ENCODE data around the gene NBAS.
A peak's percentile ranks its signal among the peaks of the same experiment; 100 is the strongest.

NBAS gene

GRCh38 chr2:15206419-15206818, 354.7 kb downstream of the NBAS start:
- DNase-seq (ENCODE audit: low read depth): no peak

- peak; percentile 6 for DNase-seq (ENCODE audit: low read depth)
These were observed 355.6 kb downstream of the NBAS start for GRCh38 chr2:15205562-15205961.

- no peak for DNase-seq (ENCODE audit: low read depth)
These were observed 360.1 kb downstream of the NBAS start for GRCh38 chr2:15201009-15201408.

DNA sequence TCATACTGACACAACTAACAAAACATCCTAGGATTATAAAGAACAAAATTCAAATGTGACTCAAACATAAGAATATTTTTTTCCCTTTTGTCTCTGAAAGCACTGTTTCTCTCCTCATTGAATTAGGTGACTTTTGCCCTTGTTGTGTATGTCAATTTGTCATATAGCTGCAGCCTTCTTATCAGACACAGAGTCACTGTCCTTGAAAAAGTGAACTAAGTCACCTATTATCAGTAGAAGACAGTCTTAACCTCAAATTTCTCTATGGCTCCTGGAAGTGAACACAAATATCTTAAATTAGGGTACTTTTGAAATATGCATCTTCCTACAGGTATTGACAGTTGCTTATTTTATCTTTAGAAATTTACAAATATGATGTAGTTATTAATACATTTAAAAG, 360.6 kb downstream of the NBAS start:
- DNase-seq (ENCODE audit: low read depth): no peak

GRCh38 chr2:15198051-15198450, 363.1 kb downstream of the NBAS start:
- DNase-seq (ENCODE audit: low read depth): no peak

DNA sequence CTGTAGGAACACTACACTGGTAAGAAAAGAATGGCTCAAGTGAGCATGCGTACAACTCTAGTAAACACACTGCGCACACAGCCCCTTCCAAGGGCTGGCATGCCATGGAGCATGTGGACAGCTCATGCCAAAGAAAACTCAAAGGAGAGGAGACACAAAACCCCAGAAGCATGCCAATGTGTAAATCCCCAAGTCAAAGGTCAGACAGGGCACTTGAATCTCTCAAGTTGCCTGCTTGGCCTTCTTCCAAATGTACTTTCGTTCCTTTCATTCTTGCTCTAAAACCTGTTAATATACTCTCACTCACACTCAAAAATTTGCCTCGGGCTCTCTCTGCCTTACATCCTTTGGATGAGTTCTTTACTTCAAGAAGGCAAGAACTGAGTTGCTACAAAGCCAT, 365.3 kb downstream of the NBAS start:
- DNase-seq (ENCODE audit: low read depth): no peak

- no peak for DNase-seq (ENCODE audit: low read depth)
These were observed 369.3 kb downstream of the NBAS start for GRCh38 chr2:15191789-15192188.

DNA sequence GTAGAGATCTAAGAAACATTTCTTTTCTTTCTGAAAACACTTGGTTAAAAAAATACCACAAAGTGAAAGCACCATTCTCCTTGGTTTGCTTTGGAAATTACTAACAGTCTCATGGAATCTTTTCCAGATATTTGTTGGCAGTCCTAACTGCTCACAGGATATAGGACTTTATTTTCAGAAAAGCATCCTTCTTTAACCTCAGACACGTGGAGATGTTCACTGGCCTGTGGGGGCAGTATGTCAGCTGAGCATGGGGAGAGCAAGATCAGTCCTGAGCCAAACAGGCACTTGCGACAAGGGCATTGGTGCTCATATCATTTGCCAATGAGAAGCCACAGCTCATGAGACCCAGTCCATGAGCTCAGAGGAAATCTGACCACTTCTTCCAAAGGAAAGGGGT, 371.9 kb downstream of the NBAS start:
- no peak for DNase-seq (ENCODE audit: low read depth)

DNA sequence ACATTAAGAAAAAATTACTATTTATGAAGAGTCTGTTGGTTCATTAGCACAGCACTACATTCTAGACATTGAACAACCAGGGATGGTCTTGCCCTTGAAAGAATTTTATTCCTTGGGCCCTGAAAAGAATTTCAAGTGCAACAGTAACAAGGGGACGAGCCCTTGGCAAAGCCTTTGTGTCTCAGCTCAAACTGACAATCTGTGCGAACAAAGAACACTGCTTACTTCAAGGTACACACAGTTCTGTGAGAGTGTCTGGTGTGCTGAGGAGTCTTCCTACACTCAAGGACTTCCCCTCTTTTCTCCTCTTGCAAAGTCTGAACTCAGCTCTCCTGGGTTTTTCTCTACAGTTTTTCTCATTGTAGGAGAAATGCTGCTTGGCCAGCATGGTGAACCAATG, 373.4 kb downstream of the NBAS start:
- DNase-seq (ENCODE audit: low read depth): no peak

DNA sequence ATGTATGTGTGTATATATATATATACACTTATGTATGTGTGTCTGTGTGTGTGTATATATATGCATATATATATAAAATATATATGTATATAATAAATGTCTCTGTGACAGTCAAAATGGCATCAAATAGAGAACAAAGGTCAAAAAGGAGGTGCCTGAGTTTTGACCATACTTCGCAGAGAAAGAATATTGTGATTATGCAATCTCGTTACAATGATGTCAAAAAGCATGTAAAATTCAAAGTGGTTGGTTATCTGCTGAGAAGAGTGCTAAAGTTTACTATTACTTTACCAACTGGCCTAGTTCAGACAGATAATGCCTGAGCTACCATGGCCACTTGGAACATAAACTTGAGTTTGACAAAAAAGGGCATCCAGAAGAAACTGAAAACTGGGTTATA, 375.0 kb downstream of the NBAS start:
- DNase-seq (ENCODE audit: low read depth): no peak

GRCh38 chr2:15184491-15184890, 376.6 kb downstream of the NBAS start:
- no peak for DNase-seq (ENCODE audit: low read depth)

- no peak for DNase-seq (ENCODE audit: low read depth)
These were observed 378.9 kb downstream of the NBAS start for GRCh38 chr2:15182275-15182674.

DNA sequence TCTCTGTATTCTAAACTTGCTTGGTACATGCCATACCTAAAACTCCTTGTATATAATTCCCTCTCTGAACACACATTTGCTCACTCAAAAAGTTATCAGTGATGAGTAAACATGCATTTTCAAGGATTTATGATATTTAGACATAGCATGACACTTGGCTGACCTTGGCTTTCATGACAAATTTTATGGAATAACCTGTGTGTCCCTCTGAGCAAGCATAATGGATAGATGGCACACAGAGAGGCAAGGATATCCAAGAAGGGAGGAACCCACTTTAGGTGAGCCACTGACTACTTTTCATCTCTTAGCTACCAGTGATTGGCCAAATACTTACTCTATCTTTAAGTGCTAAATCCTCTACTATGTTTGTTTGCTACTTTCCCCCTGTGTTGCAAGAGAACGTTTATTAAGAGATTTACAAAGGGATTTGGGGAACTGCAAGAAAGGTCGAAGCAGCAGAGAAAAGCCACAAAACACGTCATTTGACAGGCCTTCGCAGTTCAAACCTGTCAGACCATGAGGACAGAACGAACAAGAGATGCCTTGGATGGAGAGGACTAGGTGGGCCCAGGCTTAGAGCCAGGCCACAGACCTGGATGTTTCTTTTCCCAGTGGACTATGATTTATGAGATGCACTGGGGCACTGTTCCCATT, 379.9 kb downstream of the NBAS start:
- no peak for DNase-seq (ENCODE audit: low read depth)

DNA sequence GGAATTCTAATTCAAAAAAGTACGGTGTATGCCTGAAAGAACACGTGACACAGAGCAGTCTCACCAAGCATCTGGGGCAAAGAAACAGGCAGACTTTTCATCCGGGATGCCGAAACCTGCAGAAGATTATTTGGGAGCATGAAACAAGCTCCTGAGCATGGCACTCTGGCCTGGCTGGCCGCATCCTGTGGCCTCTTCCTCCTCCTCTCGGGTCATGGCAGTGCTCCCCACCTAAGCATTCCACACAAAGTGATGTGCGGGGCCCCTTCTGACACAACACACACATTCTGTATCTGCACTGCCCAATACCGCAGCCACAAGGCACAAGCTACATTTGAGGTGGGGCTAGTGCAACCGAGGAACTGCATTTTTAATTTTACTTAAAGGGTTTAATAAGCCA, 380.8 kb downstream of the NBAS start:
- DNase-seq (ENCODE audit: low read depth): no peak

DNA sequence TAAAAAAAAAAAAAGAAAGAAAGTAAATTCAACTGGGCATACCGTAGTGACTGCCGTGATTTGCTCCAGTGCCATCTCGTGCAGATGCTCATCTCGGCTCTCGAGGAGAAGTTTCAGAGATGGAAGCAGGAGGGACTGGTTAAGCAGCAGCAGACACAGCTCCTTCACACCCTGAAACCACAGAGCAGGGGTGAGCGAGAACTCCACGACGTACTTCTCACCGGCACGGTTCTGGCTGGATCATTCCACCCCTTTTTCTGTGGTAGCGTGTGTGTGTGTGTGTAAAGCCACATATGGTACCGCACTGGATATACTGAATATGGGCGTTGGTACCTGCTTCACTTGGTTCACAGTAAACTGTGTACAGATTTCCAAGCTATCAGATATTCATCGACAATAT, 382.2 kb downstream of the NBAS start:
- DNase-seq (ENCODE audit: low read depth): no peak

DNA sequence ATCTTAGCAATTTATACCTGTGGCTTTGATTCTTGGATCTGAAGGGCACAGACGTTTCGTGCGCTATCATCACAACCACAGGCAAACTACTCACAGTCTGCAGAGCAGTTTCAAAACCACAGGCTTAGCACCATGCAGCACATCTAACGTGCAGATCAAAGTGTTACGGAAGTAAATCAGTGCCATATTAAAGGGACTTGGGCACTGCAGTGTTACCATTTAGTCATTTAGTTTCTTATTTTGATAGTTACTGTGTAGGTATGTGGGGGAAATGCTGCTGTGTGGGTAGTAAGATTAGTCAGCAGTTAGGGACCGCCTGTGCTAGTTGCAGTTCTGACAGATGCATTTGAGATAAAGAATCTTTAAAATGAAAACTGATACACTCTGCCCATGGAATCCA, 384.0 kb downstream of the NBAS start:
- peak; percentile 48 for DNase-seq (ENCODE audit: low read depth)

DNA sequence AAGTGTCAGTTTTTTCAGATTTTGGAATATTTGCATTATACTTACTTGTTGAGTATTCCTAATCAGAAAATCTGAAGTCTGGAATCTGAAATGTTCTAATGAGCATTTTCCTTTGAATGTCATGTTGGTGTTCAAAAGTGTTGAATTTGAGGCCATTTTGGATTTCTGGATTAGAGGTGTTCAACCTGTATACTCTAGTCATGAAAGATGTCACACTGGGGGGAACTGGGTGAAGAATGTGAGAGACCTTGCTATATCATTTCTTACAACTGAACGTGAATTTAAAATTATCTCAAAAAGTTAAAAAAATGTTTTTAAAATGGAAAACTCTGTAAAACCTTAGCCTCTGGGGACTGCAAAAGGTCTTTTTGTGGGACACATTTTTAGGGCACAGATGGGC, 384.5 kb downstream of the NBAS start:
- no peak for DNase-seq (ENCODE audit: low read depth)

GRCh38 chr2:15174567-15174966, 386.6 kb downstream of the NBAS start:
- DNase-seq (ENCODE audit: low read depth): no peak

DNA sequence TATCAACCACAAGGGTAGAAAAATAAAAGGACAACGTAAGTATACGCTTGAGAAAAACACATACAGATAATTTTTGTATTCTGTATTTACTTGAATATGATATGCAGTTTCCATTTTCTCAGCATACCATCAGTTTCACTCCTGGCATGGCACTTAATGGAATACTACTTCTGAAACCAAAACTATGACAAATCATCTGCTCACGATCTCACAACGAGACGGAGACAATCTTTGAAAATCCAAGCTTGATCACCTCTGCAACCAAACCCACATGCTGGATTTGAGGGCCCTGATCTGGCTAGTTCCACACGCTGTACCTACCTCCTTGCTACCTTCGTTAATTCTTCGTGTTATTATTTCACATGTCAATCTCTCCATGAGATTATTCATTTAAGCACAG, 387.6 kb downstream of the NBAS start:
- no peak for DNase-seq (ENCODE audit: low read depth)

GRCh38 chr2:15172825-15173224, 388.3 kb downstream of the NBAS start:
- no peak for DNase-seq (ENCODE audit: low read depth)

- no peak for DNase-seq (ENCODE audit: low read depth)
These were observed 390.9 kb downstream of the NBAS start for GRCh38 chr2:15170070-15170775.

DNA sequence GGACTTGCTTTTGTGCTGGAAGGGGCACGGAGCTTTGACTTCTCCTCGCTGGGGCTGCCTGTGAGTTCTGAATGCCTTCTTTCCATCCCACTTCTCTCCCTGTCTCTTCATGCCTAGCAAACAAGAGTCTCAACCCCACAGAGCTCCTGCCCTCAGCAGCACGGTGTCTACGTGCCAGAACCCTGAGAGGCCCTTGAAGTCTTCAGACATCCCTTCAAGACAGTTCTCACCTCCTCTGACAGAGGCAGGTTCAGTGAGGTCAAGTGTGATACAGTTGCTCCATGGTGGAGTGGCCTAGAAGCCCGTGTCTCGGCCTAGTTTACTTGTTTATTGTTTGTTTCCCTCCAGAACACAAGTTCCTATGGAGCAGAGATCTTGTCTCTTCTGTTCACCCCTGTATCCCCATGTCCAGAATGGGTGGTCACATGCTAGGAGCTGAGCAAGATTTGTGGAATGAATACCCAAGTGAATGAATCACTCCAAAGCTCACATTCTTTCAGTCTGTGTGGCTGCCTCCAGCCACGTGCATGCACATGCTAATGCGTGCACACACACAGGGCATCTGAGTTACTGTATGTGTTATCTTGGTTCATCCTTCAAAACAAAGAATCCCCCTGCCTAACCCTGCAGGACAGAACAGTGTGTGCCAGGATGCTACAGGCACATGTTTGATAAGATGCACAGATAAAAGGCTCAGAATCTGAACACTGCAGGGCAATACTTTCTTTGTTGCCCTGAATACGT, 391.6 kb downstream of the NBAS start:
- DNase-seq (ENCODE audit: low read depth): no peak

DNA sequence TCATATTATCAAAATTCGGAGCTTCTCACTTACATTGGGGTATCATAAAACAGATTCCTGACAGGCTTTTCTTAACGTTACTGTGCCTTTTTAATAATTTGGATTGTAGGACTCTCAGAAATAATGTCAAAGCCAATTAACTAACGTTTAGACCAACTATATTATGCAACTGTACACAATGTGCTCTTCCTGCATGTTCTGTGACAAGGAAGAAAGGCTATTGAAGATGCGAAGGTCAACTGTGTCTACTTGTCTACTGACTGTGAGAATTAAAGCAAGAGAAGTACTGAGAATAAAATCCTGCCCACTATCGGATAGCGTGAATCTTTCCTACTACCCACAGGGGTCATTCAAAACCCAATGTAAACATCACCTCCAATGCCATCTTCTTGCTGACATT, 393.0 kb downstream of the NBAS start:
- DNase-seq (ENCODE audit: low read depth): no peak
